Measurements from ENCODE around the gene SCML2.
A peak's percentile ranks its signal among the peaks of the same experiment; 100 is the strongest.
"Not testable (repeated sequence)": the region's sequence is repeated elsewhere in the genome, so short reads cannot be mapped to it uniquely, and the experiment has no call there.

SCML2 gene

DNA sequence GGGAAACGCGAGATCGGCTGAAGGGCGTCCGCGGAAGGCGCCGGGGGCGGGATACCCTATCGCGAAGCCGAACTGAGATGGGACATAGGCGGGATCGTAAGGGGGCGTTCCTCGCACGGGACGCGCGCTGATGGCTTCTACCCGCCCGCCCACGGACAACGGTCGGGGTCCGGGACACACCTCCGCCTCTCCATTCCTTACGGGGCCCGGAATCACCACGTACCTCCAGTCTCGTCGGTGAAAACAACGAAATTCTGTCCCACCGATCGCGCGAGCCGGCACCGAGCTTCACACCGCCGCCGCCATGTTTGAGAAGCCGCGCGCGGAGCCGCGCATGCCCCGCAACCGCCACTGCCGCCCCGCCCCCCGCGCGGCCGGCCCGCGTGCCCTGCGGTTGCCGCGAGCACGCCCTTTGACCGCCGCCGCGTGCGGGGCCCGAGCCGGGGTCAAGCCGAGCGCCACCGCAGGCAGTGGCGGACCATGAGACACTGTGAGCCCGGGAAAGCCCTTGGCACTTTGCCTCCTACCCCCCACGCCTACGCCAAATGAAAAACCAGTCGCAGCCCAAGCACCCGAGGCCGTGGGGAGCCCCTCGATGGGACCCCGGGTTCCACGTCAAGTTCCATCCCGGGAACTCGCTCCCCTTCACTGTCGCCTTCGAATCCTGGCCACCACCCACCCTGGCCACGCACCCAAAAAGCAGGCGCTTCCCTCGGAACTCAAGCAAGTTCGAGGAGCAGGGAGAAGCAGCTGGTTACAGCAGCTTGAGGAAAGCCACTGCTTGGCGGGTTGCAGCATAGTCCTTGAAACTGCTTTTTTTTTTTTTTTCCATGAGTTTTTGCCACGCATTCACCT, at the start of gene SCML2:
SCML2 (minus strand) TSS at position 320 of the 855 bp plus-strand sequence. CDS start 20,617 bp downstream, outside the sequence.
- DNase-seq (ENCODE audit: low spot score) = peak; percentile 8
- FAIRE-seq = no peak

DNA sequence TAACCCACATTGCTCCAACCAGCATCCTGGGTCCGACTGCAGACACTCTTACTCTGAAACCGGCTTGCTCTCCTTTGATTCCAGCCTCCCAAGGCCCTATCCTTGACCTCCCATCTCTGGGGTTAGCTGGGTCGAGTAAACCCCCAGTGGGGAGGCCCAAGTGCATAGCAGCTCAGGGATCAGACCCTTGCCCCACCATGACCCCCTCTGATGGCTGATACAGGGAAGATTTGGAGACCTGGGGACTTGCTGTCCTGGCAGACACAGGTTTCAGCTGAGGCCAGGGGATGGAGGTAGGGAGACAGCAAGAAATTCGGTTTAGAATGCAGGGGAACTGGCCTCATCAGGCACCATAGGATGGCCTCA, 47.3 kb upstream of the SCML2 start:
- no peak for DNase-seq (ENCODE audit: low spot score)
- FAIRE-seq = no peak

GRCh38 chrX:18394477-18394876, 40.0 kb upstream of the SCML2 start:
- DNase-seq (ENCODE audit: low spot score) (peak; percentile 38), FAIRE-seq (no peak)

GRCh38 chrX:18390941-18391538, 36.6 kb upstream of the SCML2 start:
- peak; percentile 34 for DNase-seq (ENCODE audit: low spot score)
- peak; percentile 91 for FAIRE-seq

DNA sequence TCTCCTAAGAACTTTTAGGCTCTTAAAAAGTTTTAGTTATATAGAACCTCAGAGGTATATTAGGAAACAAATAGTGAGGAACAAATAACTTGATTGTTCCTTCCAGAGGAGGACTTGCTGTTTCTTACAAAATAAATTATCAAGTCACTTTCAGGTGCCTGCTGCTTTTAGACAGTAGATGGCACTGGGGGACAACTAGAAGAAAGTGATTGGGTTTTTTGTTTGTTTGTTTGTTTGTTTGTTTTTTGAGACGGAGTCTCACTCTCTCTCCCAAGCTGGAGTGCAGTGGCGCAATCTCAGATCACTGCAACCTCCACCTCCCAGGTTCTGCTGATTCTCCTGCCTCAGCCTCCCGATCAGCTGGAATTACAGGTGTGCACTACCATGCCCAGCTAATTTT, 35.5 kb upstream of the SCML2 start:
- no peak for FAIRE-seq
- DNase-seq (ENCODE audit: low spot score) = no peak

DNA sequence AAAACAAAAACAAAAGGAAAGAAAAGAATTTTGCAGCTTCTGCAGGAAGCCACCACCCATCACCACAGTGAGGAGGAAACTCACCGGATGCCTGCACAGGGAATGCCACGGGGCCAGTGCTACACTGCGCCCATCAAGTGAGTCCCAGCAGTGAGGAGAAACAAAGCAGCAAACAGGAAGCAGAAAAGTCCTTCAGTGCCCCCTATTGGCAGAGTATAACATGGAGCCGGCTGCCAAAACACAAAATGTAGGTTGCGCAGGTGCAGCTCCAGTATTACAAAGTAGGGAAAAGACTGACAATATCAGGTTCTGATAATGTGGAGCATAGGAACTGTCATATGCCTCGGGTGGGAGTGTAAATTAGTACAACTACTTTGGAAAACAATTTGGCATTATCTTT, 23.3 kb upstream of the SCML2 start:
- no peak for DNase-seq (ENCODE audit: low spot score)
- no peak for FAIRE-seq

DNA sequence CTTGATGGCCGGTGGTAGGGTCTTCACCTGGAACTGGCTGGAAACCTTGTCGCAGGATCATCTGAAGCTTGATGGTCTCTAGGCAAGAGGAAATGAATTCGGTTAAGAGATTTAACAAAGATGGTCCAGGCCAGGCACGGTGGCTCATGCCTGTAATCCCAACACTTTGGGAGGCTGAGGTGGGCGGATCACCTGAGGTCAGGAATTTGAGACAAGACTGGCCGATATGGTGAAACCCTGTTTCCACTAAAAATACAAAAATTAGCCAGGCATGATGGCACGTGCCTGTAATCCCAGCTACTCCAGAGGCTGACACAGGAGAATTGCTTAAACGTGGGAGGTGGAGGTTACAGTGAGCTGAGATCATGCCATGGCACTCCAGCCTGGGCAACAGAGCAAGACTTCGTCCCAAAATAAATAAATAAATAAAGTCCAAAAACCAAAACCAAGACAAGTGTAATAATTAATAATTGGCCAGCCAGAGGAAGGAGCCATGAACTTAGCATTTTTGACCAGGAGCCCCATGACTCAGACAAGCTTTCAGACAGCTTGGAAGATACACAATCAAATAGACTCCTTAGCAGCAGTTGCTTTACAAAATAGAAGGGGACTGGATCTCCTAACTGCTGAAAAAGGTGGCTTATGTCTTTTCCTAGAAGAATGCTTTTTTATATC, 20.8 kb upstream of the SCML2 start:
- not testable (repeated sequence) for DNase-seq (ENCODE audit: low spot score)

GRCh38 chrX:18369096-18369495, 14.6 kb upstream of the SCML2 start:
- DNase-seq (ENCODE audit: low spot score); FAIRE-seq: not testable (repeated sequence)

More for the DNA sequence above, 20.8 kb upstream of the SCML2 start:
- not testable (repeated sequence) for FAIRE-seq

- FAIRE-seq = no peak
- no peak for DNase-seq (ENCODE audit: low spot score)
Measured at GRCh38 chrX:18368402-18368801, 13.9 kb upstream of the SCML2 start.

GRCh38 chrX:18360867-18361266, 6.4 kb upstream of the SCML2 start:
- peak; percentile 20 for DNase-seq (ENCODE audit: low spot score)
- FAIRE-seq = no peak

GRCh38 chrX:18353931-18354368, 538 bp downstream of the SCML2 start:
- no peak for FAIRE-seq
- no peak for DNase-seq (ENCODE audit: low spot score)

DNA sequence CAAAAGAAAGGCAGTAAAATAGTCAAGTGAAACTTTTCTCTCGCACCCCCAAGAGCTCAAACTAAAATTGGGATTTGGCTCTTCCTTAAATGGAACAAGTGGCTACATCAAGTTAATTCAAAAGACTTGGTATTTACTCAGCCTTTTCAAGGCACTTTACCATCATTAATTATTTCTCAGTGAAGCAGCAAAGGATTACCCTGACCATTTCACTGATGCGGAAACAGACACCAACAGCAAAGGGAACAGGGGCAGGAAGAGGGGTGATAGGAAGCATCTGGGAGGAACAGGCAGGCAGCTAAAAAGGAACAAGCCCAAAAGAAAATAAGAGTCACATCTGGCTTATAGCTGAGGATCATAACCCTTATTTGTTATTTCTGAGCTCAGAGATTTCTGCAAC, 2.7 kb downstream of the SCML2 start:
- FAIRE-seq = no peak

DNA sequence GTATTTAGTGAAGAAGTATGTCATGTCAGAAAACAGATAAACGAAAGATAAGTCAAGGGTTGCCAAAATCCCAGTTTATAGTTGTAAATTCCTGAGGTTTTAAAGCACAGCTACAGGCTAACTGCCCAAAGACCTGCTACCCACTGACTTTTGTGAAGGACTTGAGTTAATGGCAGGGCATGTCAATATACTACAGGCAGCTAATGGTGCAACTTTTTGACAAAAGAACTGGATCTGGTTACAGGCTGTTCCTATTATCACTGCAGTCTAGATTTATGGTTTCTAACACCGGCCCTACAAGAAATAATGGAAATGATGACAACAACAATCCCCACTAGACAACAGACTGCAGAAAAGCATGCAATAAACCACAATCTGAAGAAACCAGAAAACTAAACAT, 6.4 kb downstream of the SCML2 start:
- no peak for FAIRE-seq
- no peak for DNase-seq (ENCODE audit: low spot score)

More for the DNA sequence above, 2.7 kb downstream of the SCML2 start:
- no peak for DNase-seq (ENCODE audit: low spot score)

DNA sequence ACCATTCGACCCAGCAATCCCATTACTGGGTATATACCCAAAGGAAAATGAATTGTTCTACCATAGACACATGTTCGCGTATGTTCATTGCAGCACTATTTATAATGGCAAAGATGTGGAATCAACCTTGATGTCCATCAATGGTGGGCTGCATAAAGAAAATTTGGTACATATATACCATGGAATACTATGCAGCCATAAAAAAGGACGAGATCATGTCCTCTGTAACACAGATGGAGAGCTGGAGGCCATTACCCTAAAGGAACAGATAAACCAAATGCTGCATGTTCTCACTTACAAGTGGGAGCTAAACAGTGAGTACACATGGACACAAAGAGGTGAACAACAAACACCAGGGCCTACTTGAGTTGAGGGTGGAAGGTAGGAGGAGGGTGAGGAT, 45.1 kb downstream of the SCML2 start:
- FAIRE-seq (no peak), DNase-seq (ENCODE audit: low spot score) (no peak)

DNA sequence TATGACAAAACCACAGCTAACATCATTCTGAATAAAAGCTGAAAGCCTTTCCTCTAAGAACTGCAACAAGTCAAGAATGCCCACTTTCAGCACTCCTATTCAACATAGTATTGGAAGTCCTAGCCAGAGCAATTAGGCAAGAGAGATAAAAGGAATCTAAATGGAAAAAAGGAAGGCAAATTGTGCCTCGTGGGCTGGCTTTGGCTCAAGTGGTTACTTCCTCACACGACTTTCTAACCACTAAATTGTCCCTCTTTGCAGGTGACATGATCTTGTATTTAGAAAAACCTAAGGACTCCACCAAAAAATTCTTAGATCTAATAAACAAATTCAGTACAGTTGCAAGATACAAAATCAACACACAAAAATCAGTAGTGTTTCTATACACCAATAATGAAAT, 57.2 kb downstream of the SCML2 start:
- no peak for DNase-seq (ENCODE audit: low spot score)
- no peak for FAIRE-seq

DNA sequence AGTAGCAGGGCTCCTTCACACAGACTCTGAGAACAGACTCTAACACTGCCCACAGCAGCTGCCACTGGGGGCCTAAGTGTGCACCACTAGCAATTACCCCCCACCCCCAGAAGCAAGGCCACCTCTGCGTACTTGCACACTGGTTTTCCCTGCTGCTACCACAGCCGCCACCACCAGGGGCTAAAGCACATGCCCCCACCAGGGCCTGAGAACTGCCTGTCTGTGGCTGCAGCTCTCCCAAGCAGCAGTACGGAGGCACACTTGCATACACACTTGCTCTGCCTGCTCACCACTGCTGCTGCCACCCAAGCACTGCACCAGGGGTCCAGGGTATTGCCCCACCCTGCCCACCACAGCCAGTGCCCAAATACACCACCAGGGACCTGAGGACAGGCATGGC, 59.6 kb downstream of the SCML2 start:
- DNase-seq (ENCODE audit: low spot score) = no peak
- no peak for FAIRE-seq

DNA sequence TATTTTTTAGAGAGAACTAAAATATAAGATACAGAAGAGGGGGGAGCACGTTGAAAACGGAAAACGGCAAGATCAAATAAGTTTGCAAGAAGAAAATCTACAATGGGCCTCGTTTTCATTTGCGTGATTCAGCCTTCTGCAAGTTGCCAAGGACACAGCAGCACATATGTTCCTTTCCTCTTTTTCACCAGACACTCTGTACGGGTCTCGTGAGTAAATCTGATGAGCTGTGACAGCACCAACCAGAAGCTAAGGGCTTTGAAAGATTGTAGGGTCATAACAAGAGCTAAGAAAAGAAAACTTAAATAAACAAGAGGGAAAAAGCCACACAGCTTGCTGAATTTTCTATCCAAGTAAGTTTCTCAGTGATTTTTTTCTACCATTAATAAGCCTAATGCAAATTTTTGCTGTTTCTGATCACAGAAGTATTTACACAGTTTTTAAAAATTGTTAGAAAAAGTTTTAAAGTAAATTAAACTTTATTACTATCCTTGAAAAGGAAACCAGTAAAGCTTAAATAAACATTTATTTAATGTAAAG, 63.4 kb downstream of the SCML2 start:
- no peak for FAIRE-seq

DNA sequence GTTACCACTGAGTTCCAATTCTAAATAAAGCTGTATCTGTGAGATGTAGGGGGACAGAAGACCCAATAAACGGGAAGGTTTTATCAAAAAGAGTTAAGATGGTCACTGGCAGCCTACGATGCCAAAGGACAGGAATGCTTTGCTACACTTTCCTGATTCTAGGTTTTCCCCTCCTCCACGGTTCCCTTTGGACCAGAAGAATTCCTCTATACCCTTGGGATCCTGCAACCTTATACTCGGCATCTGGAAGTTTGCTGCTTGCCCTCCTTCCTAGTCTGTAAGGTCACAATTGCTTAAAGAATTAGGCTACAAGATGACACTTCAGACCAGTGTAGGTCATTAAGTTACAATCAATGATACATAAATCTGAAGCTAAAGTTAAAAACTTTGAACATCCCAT, 64.3 kb downstream of the SCML2 start:
- FAIRE-seq = no peak
- no peak for DNase-seq (ENCODE audit: low spot score)

More for the DNA sequence above, 63.4 kb downstream of the SCML2 start:
- DNase-seq (ENCODE audit: low spot score) = no peak

- FAIRE-seq (no peak), DNase-seq (ENCODE audit: low spot score) (no peak)
Measured at GRCh38 chrX:18288716-18289115, 65.8 kb downstream of the SCML2 start.

DNA sequence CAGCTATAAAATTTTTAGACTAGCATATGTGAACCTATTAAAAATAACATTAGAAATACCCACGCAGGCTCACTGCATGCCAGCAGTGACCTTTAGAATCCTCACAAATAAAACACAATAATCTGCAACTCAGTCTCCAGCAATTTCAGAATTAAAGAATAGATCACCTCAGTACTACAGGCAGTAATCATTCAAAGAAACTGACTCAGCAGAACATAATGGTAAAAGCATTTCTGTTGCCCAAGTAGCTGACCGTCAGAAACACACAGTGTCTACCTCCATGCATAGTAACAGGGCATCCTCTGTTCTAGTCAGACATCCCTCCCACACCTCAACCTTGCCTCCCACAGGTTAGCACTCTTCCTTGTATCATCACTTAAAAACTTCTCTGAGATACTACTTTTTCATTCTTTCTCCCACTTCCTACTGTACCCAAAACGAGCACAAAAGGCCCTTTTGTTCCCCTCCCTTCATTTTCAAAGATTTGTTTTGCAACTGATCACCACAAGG, 68.1 kb downstream of the SCML2 start:
- no peak for DNase-seq (ENCODE audit: low spot score)
- no peak for FAIRE-seq

GRCh38 chrX:18278449-18278848, 76.0 kb downstream of the SCML2 start:
- DNase-seq (ENCODE audit: low spot score) (no peak), FAIRE-seq (no peak)

- DNase-seq (ENCODE audit: low spot score) (no peak), FAIRE-seq (no peak)
Measured at GRCh38 chrX:18272222-18272621, 82.3 kb downstream of the SCML2 start.
